ENCODE data around the gene SYT7. TPM values are rescaled to one million over a fixed set of nuclear protein-coding genes. Genes with fewer than 3 reads are reported as not detected.

Gene SYT7
- total and polyA plus RNA-seq, 2 donors (not counting 1 experiment from before 2014, with no cell fraction given) = not detected

DNA sequence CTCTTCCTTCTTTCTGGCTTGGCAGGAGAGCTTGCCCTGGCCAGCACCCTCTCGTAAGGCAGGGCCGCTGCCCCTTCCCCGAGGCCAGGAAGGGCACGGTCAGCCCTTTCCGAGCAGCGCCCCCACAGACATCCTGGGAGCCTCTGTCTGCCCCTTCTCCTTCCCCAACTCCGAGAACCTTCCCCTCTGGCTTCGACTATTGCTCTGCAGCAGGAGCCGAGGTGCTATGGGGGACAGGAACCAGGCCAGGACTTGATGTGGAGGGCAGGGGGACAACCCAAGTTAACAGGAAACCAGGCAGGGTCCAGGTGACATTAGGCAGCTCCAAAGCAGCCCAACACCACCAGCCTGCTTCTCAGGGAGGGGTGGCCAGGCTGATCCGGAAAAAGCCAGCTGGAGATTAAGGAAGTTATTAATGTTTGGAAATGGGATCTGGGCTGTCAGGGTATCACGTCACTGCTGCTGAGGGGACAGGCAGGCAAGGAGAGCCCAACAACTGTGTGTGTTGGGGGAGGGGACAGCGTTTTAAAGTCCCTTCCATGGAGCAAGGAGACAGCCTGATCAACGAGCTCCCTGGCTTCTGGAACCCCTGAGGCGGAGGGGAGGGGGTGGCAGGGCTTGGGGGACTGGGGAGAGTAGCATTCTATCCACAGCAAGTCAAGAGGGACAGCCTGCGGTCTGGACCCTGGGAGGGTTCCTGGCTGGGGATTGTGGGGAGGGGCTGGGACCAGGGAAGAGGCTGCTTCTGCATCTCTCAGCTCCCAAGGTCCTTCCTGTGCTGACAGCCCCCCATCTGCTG lies 27.3 kb downstream of the SYT7 start:
- no peak overlapping the region for H3K4me2 ChIP-seq (replicated peaks; ENCODE audit: low read depth, low read length, poor library complexity, severe bottlenecking)
- no peaks in the 10 kb centered on the region for H4K20me1 ChIP-seq (ENCODE audit: control insufficient read depth, insufficient read depth, low read length, poor library complexity, severe bottlenecking)
- peaks cover 0 to 8% of the 10 kb centered on the region in 2 donors for H3K4me1 ChIP-seq (ENCODE audit: control insufficient read depth in 2 of 2, insufficient read depth in 2 of 2, low read length in 2 of 2)
- 28% methylated on average over 8 of the region's 15 CpGs for WGBS (ENCODE audit: insufficient coverage)
- H3K4me3 ChIP-seq (ENCODE audit: control extremely low read depth in 1 of 5, extremely low read depth in 1 of 5, insufficient read depth in 1 of 5, low read depth in 2 of 5, low read length in 4 of 5) = no peak overlapping the region
- peaks cover 44% of the 10 kb centered on the region for H3K27me3 Mint-ChIP-seq
- H3K4me1 Mint-ChIP-seq = peaks cover 6% of the 10 kb centered on the region
- TF ChIP-seq EZH2 (IDR thresholded peaks at IDR 0.05; ENCODE audit: borderline replicate concordance, insufficient read depth, low read depth, low read length, poor library complexity, severe bottlenecking) = no peak
- TF ChIP-seq, protein P1, sequence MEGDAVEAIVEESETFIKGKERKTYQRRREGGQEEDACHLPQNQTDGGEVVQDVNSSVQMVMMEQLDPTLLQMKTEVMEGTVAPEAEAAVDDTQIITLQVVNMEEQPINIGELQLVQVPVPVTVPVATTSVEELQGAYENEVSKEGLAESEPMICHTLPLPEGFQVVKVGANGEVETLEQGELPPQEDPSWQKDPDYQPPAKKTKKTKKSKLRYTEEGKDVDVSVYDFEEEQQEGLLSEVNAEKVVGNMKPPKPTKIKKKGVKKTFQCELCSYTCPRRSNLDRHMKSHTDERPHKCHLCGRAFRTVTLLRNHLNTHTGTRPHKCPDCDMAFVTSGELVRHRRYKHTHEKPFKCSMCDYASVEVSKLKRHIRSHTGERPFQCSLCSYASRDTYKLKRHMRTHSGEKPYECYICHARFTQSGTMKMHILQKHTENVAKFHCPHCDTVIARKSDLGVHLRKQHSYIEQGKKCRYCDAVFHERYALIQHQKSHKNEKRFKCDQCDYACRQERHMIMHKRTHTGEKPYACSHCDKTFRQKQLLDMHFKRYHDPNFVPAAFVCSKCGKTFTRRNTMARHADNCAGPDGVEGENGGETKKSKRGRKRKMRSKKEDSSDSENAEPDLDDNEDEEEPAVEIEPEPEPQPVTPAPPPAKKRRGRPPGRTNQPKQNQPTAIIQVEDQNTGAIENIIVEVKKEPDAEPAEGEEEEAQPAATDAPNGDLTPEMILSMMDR (IDR thresholded peaks at IDR 0.05) = no peak
- H3K79me2 ChIP-seq (ENCODE audit: control insufficient read depth, insufficient read depth, low read length) = no peaks in the 10 kb centered on the region
- no peak overlapping the region for H3K27ac Mint-ChIP-seq
- CTCF ChIA-PET = no interaction called here
- H3K36me3 ChIP-seq (replicated peaks in 1 of 2; ENCODE audit: control extremely low read depth in 1 of 2, control insufficient read depth in 1 of 2, extremely low read depth in 1 of 2, insufficient read depth in 2 of 2, low read length in 1 of 2) = no peaks in the 10 kb centered on the region
- no peak overlapping the region for H3K27ac ChIP-seq (ENCODE audit: low read length in 2 of 2)
- peaks cover 0 to 47% (median 7%) of the 10 kb centered on the region in 4 experiments for H3K27me3 ChIP-seq (replicated peaks in 1 of 4; ENCODE audit: control extremely low read depth in 1 of 4, control insufficient read depth in 3 of 4, insufficient read depth in 4 of 4, low read length in 3 of 4)
- POLR2A ChIA-PET = no interaction called here
- H3K9me3 Mint-ChIP-seq (ENCODE audit: insufficient read depth) = no peaks in the 10 kb centered on the region
- no peak overlapping the region for H2AFZ ChIP-seq (ENCODE audit: insufficient read depth, low read depth, low read length, poor library complexity, severe bottlenecking)
- H3K9ac ChIP-seq (ENCODE audit: low read length) = no peak overlapping the region
- H3K4me3 Mint-ChIP-seq = no peak overlapping the region
- ATAC-seq (ENCODE audit: low read depth) (no peak), DNase-seq (no peak)
- intact Hi-C loops (cut with micrococcal nuclease) = no loop called here
- no peaks in the 10 kb centered on the region for H3K9me3 ChIP-seq (ENCODE audit: control extremely low read depth in 1 of 3, control insufficient read depth in 2 of 3, insufficient read depth in 1 of 3, low read length in 2 of 3)

DNA sequence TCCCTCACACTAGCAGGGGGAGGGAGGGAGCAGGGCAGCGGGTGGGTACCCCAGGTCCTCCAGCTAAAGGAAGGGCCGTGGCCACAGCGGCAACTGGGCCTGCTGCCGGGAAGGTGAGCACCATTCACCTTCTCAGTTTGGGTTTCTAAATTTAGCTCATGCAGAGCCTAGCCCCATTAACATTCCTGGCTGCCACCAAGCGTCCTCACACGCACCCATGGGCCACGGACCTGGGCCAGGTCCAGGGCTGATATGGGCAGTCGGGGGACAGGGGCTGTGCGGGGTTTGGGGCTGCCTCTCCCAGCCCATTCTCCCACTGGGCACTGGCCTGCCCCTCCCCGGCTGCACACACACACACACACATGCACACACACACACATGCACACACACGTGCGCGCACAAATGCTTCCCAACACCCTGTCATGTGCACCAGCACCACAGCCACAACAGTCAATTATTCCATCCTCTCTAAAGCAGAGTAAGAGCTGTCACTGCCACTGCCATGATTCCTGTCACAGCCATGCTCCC lies 28.7 kb downstream of the SYT7 start:
- Mint-ChIP-seq H3K4me3 (no peak overlapping the region), H3K27ac (no peak overlapping the region), H3K9me3 (ENCODE audit: insufficient read depth) (no peaks in the 10 kb centered on the region), H3K27me3 (peaks cover 38% of the 10 kb centered on the region), H3K4me1 (peaks cover 6% of the 10 kb centered on the region)
- Histone ChIP-seq H3K4me1 (ENCODE audit: control insufficient read depth in 2 of 2, insufficient read depth in 2 of 2, low read length in 2 of 2) (peaks cover 0 to 8% of the 10 kb centered on the region in 2 donors), H2AFZ (ENCODE audit: insufficient read depth, low read depth, low read length, poor library complexity, severe bottlenecking) (no peak overlapping the region), H3K79me2 (ENCODE audit: control insufficient read depth, insufficient read depth, low read length) (no peaks in the 10 kb centered on the region), H3K9ac (ENCODE audit: low read length) (no peak overlapping the region), H3K4me2 (replicated peaks; ENCODE audit: low read depth, low read length, poor library complexity, severe bottlenecking) (no peak overlapping the region), H3K4me3 (ENCODE audit: control extremely low read depth in 1 of 5, extremely low read depth in 1 of 5, insufficient read depth in 1 of 5, low read depth in 2 of 5, low read length in 4 of 5) (no peak overlapping the region), H3K27ac (ENCODE audit: low read length in 2 of 2) (no peak overlapping the region), H3K9me3 (ENCODE audit: control extremely low read depth in 1 of 3, control insufficient read depth in 2 of 3, insufficient read depth in 1 of 3, low read length in 2 of 3) (no peaks in the 10 kb centered on the region), H3K36me3 (replicated peaks in 1 of 2; ENCODE audit: control extremely low read depth in 1 of 2, control insufficient read depth in 1 of 2, extremely low read depth in 1 of 2, insufficient read depth in 2 of 2, low read length in 1 of 2) (no peaks in the 10 kb centered on the region), H4K20me1 (ENCODE audit: control insufficient read depth, insufficient read depth, low read length, poor library complexity, severe bottlenecking) (no peaks in the 10 kb centered on the region), H3K27me3 (replicated peaks in 1 of 4; ENCODE audit: control extremely low read depth in 1 of 4, control insufficient read depth in 3 of 4, insufficient read depth in 4 of 4, low read length in 3 of 4) (peaks cover 0 to 45% (median 7%) of the 10 kb centered on the region in 4 experiments)
- CTCF ChIA-PET = no interaction called here
- POLR2A ChIA-PET = no interaction called here
- intact Hi-C loops (cut with micrococcal nuclease) = no loop called here
- ATAC-seq (ENCODE audit: low read depth) (no peak), DNase-seq (no peak)
- 78% methylated on average over 12 of the region's 13 CpGs for WGBS (ENCODE audit: insufficient coverage)
- TF ChIP-seq, protein P1 (IDR thresholded peaks at IDR 0.05) = no peak
- no peak for TF ChIP-seq EZH2 (IDR thresholded peaks at IDR 0.05; ENCODE audit: borderline replicate concordance, insufficient read depth, low read depth, low read length, poor library complexity, severe bottlenecking)
